Measurements from ENCODE around the gene TIMP2. TPM values are rescaled to one million over a fixed set of nuclear protein-coding genes. Genes with fewer than 3 reads are reported as not detected.
"Not testable (repeated sequence)": the region's sequence is repeated elsewhere in the genome, so short reads cannot be mapped to it uniquely, and the experiment has no call there.

Gene TIMP2
- total RNA-seq, 1 experiment from 2014 or later: 60.5 TPM

DNA sequence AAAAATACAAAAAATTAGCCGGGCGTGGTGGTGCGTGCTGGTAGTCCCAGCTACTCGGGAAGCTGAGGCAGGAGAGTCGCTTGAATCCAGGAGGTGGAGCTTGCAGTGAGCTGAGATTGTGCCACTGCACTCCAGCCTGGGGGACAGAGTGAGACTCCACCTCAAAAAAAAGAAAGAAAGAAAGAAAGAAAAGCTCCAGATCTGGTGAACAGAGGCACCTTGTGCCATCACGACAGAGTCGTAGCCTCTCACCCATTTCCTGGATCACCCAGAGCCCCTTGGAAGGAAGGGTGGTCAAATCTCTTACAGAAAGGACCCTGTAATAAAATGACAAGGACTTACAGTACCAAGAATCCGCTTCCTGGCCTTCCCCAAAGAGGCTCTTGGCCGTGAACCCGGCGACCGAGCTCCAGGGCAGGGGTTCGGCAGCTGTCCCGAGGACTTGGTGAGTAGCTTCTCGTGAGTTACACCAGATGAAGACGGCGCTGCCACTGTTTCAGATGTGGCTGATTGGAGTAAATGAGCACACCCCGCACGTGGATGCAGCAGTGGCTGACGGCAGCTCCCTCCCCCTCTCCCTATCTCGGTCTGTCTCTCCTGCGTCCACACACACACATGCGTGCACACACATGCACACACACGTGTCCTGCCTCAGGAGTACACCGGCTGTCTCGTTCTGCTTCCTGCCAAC, 41.1 kb upstream of the TIMP2 start:
- POLR2A ChIA-PET (ENCODE audit: low non-redundant PET): no interaction called here
- no TSS peak for BruUV-seq (replicated peaks)

DNA sequence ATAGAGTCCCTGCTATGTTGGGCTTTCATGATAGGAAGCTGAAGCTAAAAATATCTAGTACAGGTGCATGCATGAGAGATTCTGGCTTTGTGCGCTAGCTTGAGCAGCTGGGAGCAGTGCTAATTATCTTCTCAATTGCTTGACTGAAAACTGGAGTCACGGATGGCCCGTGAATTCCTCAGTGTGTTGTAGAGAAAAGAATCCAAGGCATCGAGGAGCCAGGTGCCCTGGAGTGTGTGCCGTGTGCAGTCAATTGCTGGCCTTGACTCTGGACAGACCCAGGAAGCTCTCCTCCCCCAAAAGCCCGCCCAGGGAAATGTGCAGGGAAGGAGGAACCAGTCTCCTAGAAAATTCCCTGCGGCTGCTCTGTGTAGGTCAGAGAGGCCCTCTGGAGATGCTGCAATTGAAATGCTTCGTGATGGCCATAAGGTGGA, 40.3 kb upstream of the TIMP2 start:
- no peak for DNase-seq (ENCODE audit: low spot score)
- H3K27ac ChIP-seq (ENCODE audit: low read depth, low read length, poor library complexity, severe bottlenecking): no peak overlapping the region
- H3K4me3 ChIP-seq (ENCODE audit: low read depth, low read length, poor library complexity, severe bottlenecking): no peak overlapping the region
- ChIA-PET CTCF (no interaction called here), POLR2A (ENCODE audit: low non-redundant PET) (interaction anchor here (0.6 kb wide), 1 partner anchor 13 kb away, joined by 3 read pairs; no protein-coding TSS in a partner anchor)
- TF ChIP-seq, protein P1, sequence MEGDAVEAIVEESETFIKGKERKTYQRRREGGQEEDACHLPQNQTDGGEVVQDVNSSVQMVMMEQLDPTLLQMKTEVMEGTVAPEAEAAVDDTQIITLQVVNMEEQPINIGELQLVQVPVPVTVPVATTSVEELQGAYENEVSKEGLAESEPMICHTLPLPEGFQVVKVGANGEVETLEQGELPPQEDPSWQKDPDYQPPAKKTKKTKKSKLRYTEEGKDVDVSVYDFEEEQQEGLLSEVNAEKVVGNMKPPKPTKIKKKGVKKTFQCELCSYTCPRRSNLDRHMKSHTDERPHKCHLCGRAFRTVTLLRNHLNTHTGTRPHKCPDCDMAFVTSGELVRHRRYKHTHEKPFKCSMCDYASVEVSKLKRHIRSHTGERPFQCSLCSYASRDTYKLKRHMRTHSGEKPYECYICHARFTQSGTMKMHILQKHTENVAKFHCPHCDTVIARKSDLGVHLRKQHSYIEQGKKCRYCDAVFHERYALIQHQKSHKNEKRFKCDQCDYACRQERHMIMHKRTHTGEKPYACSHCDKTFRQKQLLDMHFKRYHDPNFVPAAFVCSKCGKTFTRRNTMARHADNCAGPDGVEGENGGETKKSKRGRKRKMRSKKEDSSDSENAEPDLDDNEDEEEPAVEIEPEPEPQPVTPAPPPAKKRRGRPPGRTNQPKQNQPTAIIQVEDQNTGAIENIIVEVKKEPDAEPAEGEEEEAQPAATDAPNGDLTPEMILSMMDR (conservative IDR thresholded peaks at IDR 0.05; ENCODE audit: low read depth, low read length): no peak
- no peak for TF ChIP-seq EZH2 (IDR thresholded peaks at IDR 0.05; ENCODE audit: borderline replicate concordance, low read depth, low read length, poor library complexity, severe bottlenecking)
- intact Hi-C loops (cut with micrococcal nuclease; ENCODE audit: unreplicated experiment): no loop called here
- no peaks in the 10 kb centered on the region for H3K9me3 ChIP-seq (ENCODE audit: low read depth, low read length, poor library complexity, severe bottlenecking)
- H3K36me3 ChIP-seq (ENCODE audit: insufficient read depth, low read length, poor library complexity, severe bottlenecking): peaks cover 15% of the 10 kb centered on the region
- H3K27me3 ChIP-seq (replicated peaks; ENCODE audit: insufficient read depth, low read depth, low read length, poor library complexity): no peaks in the 10 kb centered on the region
- H3K4me1 ChIP-seq (ENCODE audit: insufficient read depth, low read length, poor library complexity, severe bottlenecking): no peaks in the 10 kb centered on the region
- no TSS peak for BruUV-seq (replicated peaks)

More for the DNA sequence above, 41.1 kb upstream of the TIMP2 start:
- DNase-seq (ENCODE audit: low spot score): no peak
- no peaks in the 10 kb centered on the region for H3K27me3 ChIP-seq (replicated peaks; ENCODE audit: insufficient read depth, low read depth, low read length, poor library complexity)
- peaks cover 21% of the 10 kb centered on the region for H3K36me3 ChIP-seq (ENCODE audit: insufficient read depth, low read length, poor library complexity, severe bottlenecking)
- H3K4me3 ChIP-seq (ENCODE audit: low read depth, low read length, poor library complexity, severe bottlenecking): no peak overlapping the region
- no peaks in the 10 kb centered on the region for H3K4me1 ChIP-seq (ENCODE audit: insufficient read depth, low read length, poor library complexity, severe bottlenecking)
- no peak for TF ChIP-seq EZH2 (IDR thresholded peaks at IDR 0.05; ENCODE audit: borderline replicate concordance, low read depth, low read length, poor library complexity, severe bottlenecking)
- TF ChIP-seq, protein P1 (conservative IDR thresholded peaks at IDR 0.05; ENCODE audit: low read depth, low read length): no peak
- intact Hi-C loops (cut with micrococcal nuclease; ENCODE audit: unreplicated experiment): no loop called here
- H3K27ac ChIP-seq (ENCODE audit: low read depth, low read length, poor library complexity, severe bottlenecking): no peak overlapping the region
- H3K9me3 ChIP-seq (ENCODE audit: low read depth, low read length, poor library complexity, severe bottlenecking): no peaks in the 10 kb centered on the region
- CTCF ChIA-PET: no interaction called here

GRCh38 chr17:78963378-78963777, 38.2 kb upstream of the TIMP2 start:
- intact Hi-C loops (cut with micrococcal nuclease; ENCODE audit: unreplicated experiment): no loop called here
- H3K27me3 ChIP-seq (replicated peaks; ENCODE audit: insufficient read depth, low read depth, low read length, poor library complexity): no peaks in the 10 kb centered on the region
- peaks cover 2% of the 10 kb centered on the region for H3K36me3 ChIP-seq (ENCODE audit: insufficient read depth, low read length, poor library complexity, severe bottlenecking)
- DNase-seq (ENCODE audit: low spot score): no peak
- TF ChIP-seq EZH2 (IDR thresholded peaks at IDR 0.05; ENCODE audit: borderline replicate concordance, low read depth, low read length, poor library complexity, severe bottlenecking): no peak
- TF ChIP-seq, protein P1 (conservative IDR thresholded peaks at IDR 0.05; ENCODE audit: low read depth, low read length): no peak
- BruUV-seq (replicated peaks): no TSS peak
- H3K9me3 ChIP-seq (ENCODE audit: low read depth, low read length, poor library complexity, severe bottlenecking): no peaks in the 10 kb centered on the region
- no peak overlapping the region for H3K4me3 ChIP-seq (ENCODE audit: low read depth, low read length, poor library complexity, severe bottlenecking)
- H3K4me1 ChIP-seq (ENCODE audit: insufficient read depth, low read length, poor library complexity, severe bottlenecking): no peaks in the 10 kb centered on the region
- POLR2A ChIA-PET (ENCODE audit: low non-redundant PET): no interaction called here
- CTCF ChIA-PET: no interaction called here
- H3K27ac ChIP-seq (ENCODE audit: low read depth, low read length, poor library complexity, severe bottlenecking): no peak overlapping the region

- POLR2A ChIA-PET (ENCODE audit: low non-redundant PET); DNase-seq (ENCODE audit: low spot score); BruUV-seq (replicated peaks): not testable (repeated sequence)
Measured at GRCh38 chr17:78962984-78963348, 37.8 kb upstream of the TIMP2 start.

More at GRCh38 chr17:78962984-78963348, 37.8 kb upstream of the TIMP2 start:
- H3K36me3 ChIP-seq (ENCODE audit: insufficient read depth, low read length, poor library complexity, severe bottlenecking); H3K4me1 ChIP-seq (ENCODE audit: insufficient read depth, low read length, poor library complexity, severe bottlenecking); H3K27me3 ChIP-seq (replicated peaks; ENCODE audit: insufficient read depth, low read depth, low read length, poor library complexity); intact Hi-C loops (cut with micrococcal nuclease; ENCODE audit: unreplicated experiment); CTCF ChIA-PET; H3K27ac ChIP-seq (ENCODE audit: low read depth, low read length, poor library complexity, severe bottlenecking); H3K9me3 ChIP-seq (ENCODE audit: low read depth, low read length, poor library complexity, severe bottlenecking); H3K4me3 ChIP-seq (ENCODE audit: low read depth, low read length, poor library complexity, severe bottlenecking): not testable (repeated sequence)

All from A673 (cell line).